HG03354 (cell line): Measurements from ENCODE around the gene RCN2.

Experiments used
- ATAC-seq: cut with Tn5 transposase; IDR thresholded peaks from one replicate; pipeline ENCODE4 v1.9.1; 2021; ENCODE audit warnings: mild to moderate bottlenecking; ENCODE audit not compliant: unreplicated experiment, poor library complexity, severe bottlenecking

RCN2 gene

GRCh38 chr15:76972389-76973361 lies 41.1 kb downstream of the RCN2 start:
- ATAC-seq: no peak

GRCh38 chr15:76973362-76973743 lies 41.8 kb downstream of the RCN2 start:
- no peak for ATAC-seq

GRCh38 chr15:76973906-76974305 lies 42.4 kb downstream of the RCN2 start:
- ATAC-seq: no peak

- no peak for ATAC-seq
Observed at GRCh38 chr15:76974456-76975036, 43.0 kb downstream of the RCN2 start.

GRCh38 chr15:76976141-76976540 lies 44.6 kb downstream of the RCN2 start:
- no peak for ATAC-seq

GRCh38 chr15:76976572-76977270 lies 45.2 kb downstream of the RCN2 start:
- ATAC-seq: no peak

GRCh38 chr15:76978522-76979330 lies 47.2 kb downstream of the RCN2 start:
- ATAC-seq: no peak

GRCh38 chr15:76979331-76979925 lies 47.9 kb downstream of the RCN2 start:
- ATAC-seq: no peak

GRCh38 chr15:76979996-76980520 lies 48.5 kb downstream of the RCN2 start:
- no peak for ATAC-seq

GRCh38 chr15:76982356-76982755 lies 50.8 kb downstream of the RCN2 start:
- ATAC-seq: no peak

GRCh38 chr15:76982756-76983155 lies 51.2 kb downstream of the RCN2 start:
- ATAC-seq: no peak

- ATAC-seq: no peak
Observed at GRCh38 chr15:76983590-76984375, 52.2 kb downstream of the RCN2 start.

GRCh38 chr15:76986743-76987142 lies 55.2 kb downstream of the RCN2 start:
- no peak for ATAC-seq

GRCh38 chr15:76987276-76987675 lies 55.7 kb downstream of the RCN2 start:
- ATAC-seq: no peak

GRCh38 chr15:76987896-76988860 lies 56.6 kb downstream of the RCN2 start:
- ATAC-seq: peak; percentile 80

GRCh38 chr15:76988867-76989780 lies 57.6 kb downstream of the RCN2 start:
- ATAC-seq: no peak
